ENCODE data around the gene RNF123.
"Not testable (repeated sequence)": the region's sequence is repeated elsewhere in the genome, so short reads cannot be mapped to it uniquely, and the experiment has no call there.

The RNF123 gene

GRCh38 chr3:49694409-49695070, 5.2 kb downstream of the RNF123 start:
- not testable (repeated sequence) for H2AFZ ChIP-seq (ENCODE audit: low read length); H3K9me2 ChIP-seq (ENCODE audit: low read depth, low read length)

GRCh38 chr3:49695350-49696015, 6.1 kb downstream of the RNF123 start:
- H3K27ac ChIP-seq (ENCODE audit: low read depth, low read length, poor library complexity, severe bottlenecking); H3K9me3 ChIP-seq (ENCODE audit: low read length); H2AFZ ChIP-seq (ENCODE audit: low read length); H4K20me1 ChIP-seq (ENCODE audit: insufficient read depth, low read length); H3K27me3 ChIP-seq (ENCODE audit: insufficient read depth, low read length); H3K36me3 ChIP-seq (ENCODE audit: insufficient read depth, low read length); H3K4me3 ChIP-seq (ENCODE audit: low read depth, low read length, poor library complexity, severe bottlenecking); H3F3A ChIP-seq (ENCODE audit: insufficient read depth, low read length); H3K4me1 ChIP-seq (ENCODE audit: insufficient read depth, low read length, severe bottlenecking); H3K9ac ChIP-seq (ENCODE audit: low read length); H3K4me2 ChIP-seq (ENCODE audit: low read length); H3K9me2 ChIP-seq (ENCODE audit: low read depth, low read length); H3K79me2 ChIP-seq (ENCODE audit: insufficient read depth, low read length): not testable (repeated sequence)

More at GRCh38 chr3:49694409-49695070, 5.2 kb downstream of the RNF123 start:
- not testable (repeated sequence) for H3K27me3 ChIP-seq (ENCODE audit: insufficient read depth, low read length); H3K9me3 ChIP-seq (ENCODE audit: low read length); H3K36me3 ChIP-seq (ENCODE audit: insufficient read depth, low read length); H4K20me1 ChIP-seq (ENCODE audit: insufficient read depth, low read length); H3K9ac ChIP-seq (ENCODE audit: low read length); H3K79me2 ChIP-seq (ENCODE audit: insufficient read depth, low read length); H3K27ac ChIP-seq (ENCODE audit: low read depth, low read length, poor library complexity, severe bottlenecking); H3F3A ChIP-seq (ENCODE audit: insufficient read depth, low read length); H3K4me3 ChIP-seq (ENCODE audit: low read depth, low read length, poor library complexity, severe bottlenecking); H3K4me2 ChIP-seq (ENCODE audit: low read length)
- peaks cover 16% of the 10 kb centered on the region for H3K4me1 ChIP-seq (ENCODE audit: insufficient read depth, low read length, severe bottlenecking)

- H3K4me2 ChIP-seq (ENCODE audit: low read length): no peak overlapping the region
- H3K9me3 ChIP-seq (ENCODE audit: low read length): no peaks in the 10 kb centered on the region
- H3K36me3 ChIP-seq (ENCODE audit: insufficient read depth, low read length): no peaks in the 10 kb centered on the region
- no peak overlapping the region for H2AFZ ChIP-seq (ENCODE audit: low read length)
- H3K4me3 ChIP-seq (ENCODE audit: low read depth, low read length, poor library complexity, severe bottlenecking): no peak overlapping the region
- no peaks in the 10 kb centered on the region for H3F3A ChIP-seq (ENCODE audit: insufficient read depth, low read length)
- no peaks in the 10 kb centered on the region for H3K4me1 ChIP-seq (ENCODE audit: insufficient read depth, low read length, severe bottlenecking)
- TF ChIP-seq EZH2 (IDR thresholded peaks at IDR 0.05; ENCODE audit: borderline replicate concordance, low read length) (no peak), CTCF (IDR thresholded peaks at IDR 0.05; ENCODE audit: low read length) (no peak)
- H3K9me2 ChIP-seq (ENCODE audit: low read depth, low read length): no peaks in the 10 kb centered on the region
- no peaks in the 10 kb centered on the region for H3K79me2 ChIP-seq (ENCODE audit: insufficient read depth, low read length)
- no peaks in the 10 kb centered on the region for H3K27me3 ChIP-seq (ENCODE audit: insufficient read depth, low read length)
- H3K9ac ChIP-seq (ENCODE audit: low read length): no peak overlapping the region
- no peak overlapping the region for H3K27ac ChIP-seq (ENCODE audit: low read depth, low read length, poor library complexity, severe bottlenecking)
- H4K20me1 ChIP-seq (ENCODE audit: insufficient read depth, low read length): no peaks in the 10 kb centered on the region
Measured at GRCh38 chr3:49699281-49699979, 10.1 kb downstream of the RNF123 start.

- no peak overlapping the region for H3K4me2 ChIP-seq (ENCODE audit: low read length)
- H4K20me1 ChIP-seq (ENCODE audit: insufficient read depth, low read length): no peaks in the 10 kb centered on the region
- no peak overlapping the region for H3K27ac ChIP-seq (ENCODE audit: low read depth, low read length, poor library complexity, severe bottlenecking)
- no peaks in the 10 kb centered on the region for H3K4me1 ChIP-seq (ENCODE audit: insufficient read depth, low read length, severe bottlenecking)
- no peak for TF ChIP-seq EZH2 (IDR thresholded peaks at IDR 0.05; ENCODE audit: borderline replicate concordance, low read length)
- TF ChIP-seq CTCF (IDR thresholded peaks at IDR 0.05; ENCODE audit: low read length): no peak
- peaks cover 5% of the 10 kb centered on the region; the same call in 1 of the 2 replicates for H3K36me3 ChIP-seq (ENCODE audit: insufficient read depth, low read length)
- H2AFZ ChIP-seq (ENCODE audit: low read length): no peak overlapping the region
- no peak overlapping the region for H3K4me3 ChIP-seq (ENCODE audit: low read depth, low read length, poor library complexity, severe bottlenecking)
- H3K27me3 ChIP-seq (ENCODE audit: insufficient read depth, low read length): no peaks in the 10 kb centered on the region
- no peaks in the 10 kb centered on the region for H3K79me2 ChIP-seq (ENCODE audit: insufficient read depth, low read length)
- H3K9me2 ChIP-seq (ENCODE audit: low read depth, low read length): no peaks in the 10 kb centered on the region
- H3F3A ChIP-seq (ENCODE audit: insufficient read depth, low read length): no peaks in the 10 kb centered on the region
- H3K9ac ChIP-seq (ENCODE audit: low read length): no peak overlapping the region
- no peaks in the 10 kb centered on the region for H3K9me3 ChIP-seq (ENCODE audit: low read length)
Measured at GRCh38 chr3:49700014-49700413, 10.7 kb downstream of the RNF123 start.

Measured in OCI-LY1 (cell line).